A549 (cell line): ENCODE results near the gene DEFB128. TPM values are rescaled to one million over a fixed set of nuclear protein-coding genes. Genes with fewer than 3 reads are reported as not detected.

Experiments
- ATAC-seq, 2 experiments: fragments of 200-7000 bp in 1 of 2; fragments of >200 bp in 1 of 2; cut with Nextera tagmentation in 1 of 2; cut with Tn5 transposase in 1 of 2; 3 replicates each; pipeline versions ENCODE4 v1.8.0 to v1.9.1; 2018 to 2020; ENCODE audit warnings: mild to moderate bottlenecking in 1 of 2, moderate library complexity in 1 of 2
- CTCF ChIA-PET: fragments of 300-600 bp; sonication (Branson Sonifier 250); formaldehyde crosslinking; extraction: SDS; loops from one replicate; lab custom pipeline; 2021; ENCODE audit warnings: antibody characterized with exemption, inconsistent platforms; lab: Yijun Ruan, JAX
- POLR2A ChIA-PET: fragments of 350-600 bp; formaldehyde crosslinking; extraction: SDS; loops from one replicate; lab custom pipeline; 2021; ENCODE audit warnings: antibody characterized with exemption, inconsistent platforms; lab: Yijun Ruan, JAX
- DNase-seq, 2 experiments: peaks; one replicate each; pipeline versions ENCODE4 v3.0.0 to v3.0.0-alpha.2; 2011 to 2016; ENCODE audit warnings: low read depth in 1 of 2, low spot score in 1 of 2
- FAIRE-seq: peaks from 2 replicates; lab custom pipeline; 2011; peaks lifted over from hg19 to GRCh38; lab: Jason Lieb, UNC
- H3K27ac ChIP-seq, 2 experiments: fragments of >200 bp; sonication (Bioruptor Twin); formaldehyde crosslinking; 3 replicates each; pipeline ENCODE4 v1.5.1; 2016 to 2017
- H3K4me1 ChIP-seq: fragments of >200 bp; sonication (Bioruptor Twin); formaldehyde crosslinking; 3 replicates; pipeline ENCODE4 v1.6.1; 2016
- H3K4me2 ChIP-seq: fragments of >200 bp; sonication (Bioruptor Twin); formaldehyde crosslinking; 3 replicates; pipeline ENCODE4 v1.6.1; 2016
- H3K4me3 ChIP-seq: fragments of >200 bp; sonication (Bioruptor Twin); formaldehyde crosslinking; 3 replicates; pipeline ENCODE4 v1.5.1; 2016
- H3K9me3 ChIP-seq: fragments of >200 bp; sonication (Bioruptor Twin); formaldehyde crosslinking; 3 replicates; pipeline ENCODE4 v1.6.1; 2016
- BHLHE40 ChIP-seq: IDR thresholded peaks from 2 replicates; pipeline ENCODE4 v1.6.1; 2012; ENCODE audit warnings: low read depth, low read length, inconsistent platforms
- CBX8 ChIP-seq: fragments of 200-600 bp; sonication (generic); IDR thresholded peaks from 2 replicates; pipeline ENCODE4 v1.6.1; 2016
- E2F6 ChIP-seq: IDR thresholded peaks from 2 replicates; pipeline ENCODE4 v1.6.1; 2012; ENCODE audit warnings: low read depth, borderline replicate concordance
- EHF ChIP-seq: fragments of 250-450 bp; sonication (Bioruptor Pico); IDR thresholded peaks from 2 replicates; pipeline ENCODE4 v1.5.0; 2020; ENCODE audit warnings: mild to moderate bottlenecking
- EP300 ChIP-seq, 2 experiments: fragments of >200 bp; sonication (Bioruptor Twin); formaldehyde crosslinking; IDR thresholded peaks; 2 replicates in 1 of 2; 3 replicates in 1 of 2; pipeline ENCODE4 v1.6.1; 2016 to 2017
- GATA3 ChIP-seq: IDR thresholded peaks from 2 replicates; pipeline ENCODE4 v1.6.1; 2012; ENCODE audit warnings: borderline replicate concordance
- HDAC2 ChIP-seq: fragments of 200-600 bp; sonication (generic); IDR thresholded peaks from 2 replicates; pipeline ENCODE4 v1.6.1; 2016
- HEYL ChIP-seq: fragments of 250-450 bp; sonication (Bioruptor Pico); IDR thresholded peaks from 2 replicates; pipeline ENCODE4 v1.8.0; 2021; ENCODE audit warnings: mild to moderate bottlenecking, moderate library complexity
- HOXA7 ChIP-seq: fragments of 250-450 bp; sonication (Bioruptor Pico); IDR thresholded peaks from 2 replicates; pipeline ENCODE4 v1.5.0; 2020; ENCODE audit warnings: mild to moderate bottlenecking, moderate library complexity
- HOXB13 ChIP-seq: fragments of 250-450 bp; sonication (Bioruptor Pico); IDR thresholded peaks from 2 replicates; pipeline ENCODE4 v1.5.0; 2020; ENCODE audit warnings: low read depth, mild to moderate bottlenecking, moderate library complexity
- JUN ChIP-seq, 2 experiments: fragments of >200 bp; sonication (Bioruptor Twin); formaldehyde crosslinking; IDR thresholded peaks; 2 replicates in 1 of 2; 3 replicates in 1 of 2; pipeline ENCODE4 v1.6.1; 2016 to 2017
- KDM5A ChIP-seq: fragments of 200-600 bp; sonication (generic); IDR thresholded peaks from 2 replicates; pipeline ENCODE4 v1.6.1; 2016; ENCODE audit warnings: antibody characterized with exemption, mild to moderate bottlenecking
- MAFK ChIP-seq: fragments of 450-650 bp; IDR thresholded peaks from 2 replicates; pipeline ENCODE4 v1.6.1; 2014; ENCODE audit not compliant: partially characterized antibody
- MAX ChIP-seq: IDR thresholded peaks from 2 replicates; pipeline ENCODE4 v1.6.1; 2012
- MAZ ChIP-seq: fragments of 150-350 bp; IDR thresholded peaks from 2 replicates; pipeline ENCODE4 v1.6.1; 2014; ENCODE audit warnings: antibody characterized with exemption, low read depth, low read length, borderline replicate concordance
- MYC ChIP-seq: IDR thresholded peaks from 2 replicates; pipeline ENCODE4 v1.6.1; 2012; ENCODE audit warnings: mild to moderate bottlenecking, inconsistent platforms, low read length, improper control_type of control experiment, borderline replicate concordance
- PHF8 ChIP-seq: fragments of 200-600 bp; sonication (generic); IDR thresholded peaks from 2 replicates; pipeline ENCODE4 v1.6.1; 2016; ENCODE audit warnings: low read depth, mild to moderate bottlenecking, antibody characterized with exemption, moderate library complexity, borderline replicate concordance
- POLR2AphosphoS2 ChIP-seq: conservative IDR thresholded peaks from 2 replicates; pipeline ENCODE4 v1.6.1; 2012; ENCODE audit warnings: low read length, improper control_type of control experiment, inconsistent platforms
- RCOR1 ChIP-seq: fragments of 150-350 bp; IDR thresholded peaks from 2 replicates; pipeline ENCODE4 v1.6.1; 2014; ENCODE audit warnings: antibody characterized with exemption, low read length, low read depth
- RFX5 ChIP-seq: fragments of 450-650 bp; IDR thresholded peaks from 2 replicates; pipeline ENCODE4 v1.7.1; 2014; ENCODE audit warnings: antibody characterized with exemption, mild to moderate bottlenecking, moderate library complexity
- RNF2 ChIP-seq: fragments of 200-600 bp; sonication (generic); IDR thresholded peaks from 2 replicates; pipeline ENCODE4 v1.6.1; 2016; ENCODE audit warnings: low read depth, mild to moderate bottlenecking, antibody characterized with exemption, moderate library complexity, borderline replicate concordance
- SMC3 ChIP-seq: fragments of >200 bp; sonication (Bioruptor Twin); formaldehyde crosslinking; IDR thresholded peaks from 3 replicates; pipeline ENCODE4 v1.6.1; 2018; ENCODE audit warnings: inconsistent platforms
- ZC3H11A ChIP-seq: fragments of 450-650 bp; IDR thresholded peaks from 2 replicates; pipeline ENCODE4 v1.6.1; 2014; ENCODE audit warnings: antibody characterized with exemption, mild to moderate bottlenecking
- ZNF302 ChIP-seq: fragments of 250-450 bp; sonication (Bioruptor Pico); IDR thresholded peaks from 2 replicates; pipeline ENCODE4 v1.9.0; 2021; ENCODE audit warnings: inconsistent platforms, mild to moderate bottlenecking, moderate library complexity
- WGBS: methylation state at CpG from one replicate; pipeline ENCODE4 v1.1.6; 2017; ENCODE audit errors: missing lambda C conversion rate; 5-methylcytosine and 5-hydroxymethylcytosine counted together
- polyA plus RNA-seq, 4 experiments: library from polyadenylated mRNA; depleted of rRNA in 3 of 4; stranded (reverse); fragments of >200 nt; fragmentation: RNase III in 1 of 4; extraction: RNeasy Plus Mini Kit Qiagen cat#74134 plus additional on column Dnase treatment in 1 of 4; gene quantifications; 2 replicates in 3 of 4; 3 replicates in 1 of 4; pipeline ENCODE4 v1.2.3, GENCODE V29; 2011 to 2017
- TF ChIP-seq, protein P1 (sequence below): fragments of >200 bp; sonication (Bioruptor Twin); formaldehyde crosslinking; IDR thresholded peaks from 3 replicates; pipeline ENCODE4 v1.5.1; 2016
- TF ChIP-seq, protein P2 (sequence below): fragments of 250-450 bp; sonication (Bioruptor Pico); IDR thresholded peaks from 2 replicates; pipeline ENCODE4 v1.5.0; 2021; ENCODE audit warnings: mild to moderate bottlenecking, moderate library complexity, borderline replicate concordance

Gene DEFB128
- polyA plus RNA-seq, 2 of the 4 experiments (the other 2 are of a cell fraction), result not detected

- WGBS, result 42% methylated on average over 5 of the region's 5 CpGs
- no peak within 1 kb of the TSS for H3K4me2 ChIP-seq
- no peak for FAIRE-seq
- H3K9me3 ChIP-seq, result no peaks in the 10 kb centered on the region
- CTCF ChIA-PET, result interaction anchor here (0.7 to 1.2 kb wide), 2 partner anchors 12 to 1055 kb away, joined by 3 to 4 read pairs; no protein-coding TSS in a partner anchor
- no peak for ATAC-seq
- TF ChIP-seq JUN (IDR thresholded peaks at IDR 0.05) (no peak), ZNF302 (CRISPR knock-in tag) (no peak), E2F6 (no peak), HDAC2 (no peak), EHF (CRISPR knock-in tag) (no peak), PHF8 (no peak), MAZ (no peak)
- TF ChIP-seq, protein P1, sequence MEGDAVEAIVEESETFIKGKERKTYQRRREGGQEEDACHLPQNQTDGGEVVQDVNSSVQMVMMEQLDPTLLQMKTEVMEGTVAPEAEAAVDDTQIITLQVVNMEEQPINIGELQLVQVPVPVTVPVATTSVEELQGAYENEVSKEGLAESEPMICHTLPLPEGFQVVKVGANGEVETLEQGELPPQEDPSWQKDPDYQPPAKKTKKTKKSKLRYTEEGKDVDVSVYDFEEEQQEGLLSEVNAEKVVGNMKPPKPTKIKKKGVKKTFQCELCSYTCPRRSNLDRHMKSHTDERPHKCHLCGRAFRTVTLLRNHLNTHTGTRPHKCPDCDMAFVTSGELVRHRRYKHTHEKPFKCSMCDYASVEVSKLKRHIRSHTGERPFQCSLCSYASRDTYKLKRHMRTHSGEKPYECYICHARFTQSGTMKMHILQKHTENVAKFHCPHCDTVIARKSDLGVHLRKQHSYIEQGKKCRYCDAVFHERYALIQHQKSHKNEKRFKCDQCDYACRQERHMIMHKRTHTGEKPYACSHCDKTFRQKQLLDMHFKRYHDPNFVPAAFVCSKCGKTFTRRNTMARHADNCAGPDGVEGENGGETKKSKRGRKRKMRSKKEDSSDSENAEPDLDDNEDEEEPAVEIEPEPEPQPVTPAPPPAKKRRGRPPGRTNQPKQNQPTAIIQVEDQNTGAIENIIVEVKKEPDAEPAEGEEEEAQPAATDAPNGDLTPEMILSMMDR, result no peak
- TF ChIP-seq, all 56 proteins: peak for 0
- H3K27ac ChIP-seq, result no peak within 1 kb of the TSS
- no peaks in the 10 kb centered on the region for H3K4me1 ChIP-seq
- POLR2A ChIA-PET, result no interaction called here
- H3K4me3 ChIP-seq, result no peak within 1 kb of the TSS
- no peak for DNase-seq
Measured at GRCh38 chr20:157154-157553, 32.4 kb downstream of the DEFB128 start, which contains the start of gene DEFB127. Gene DEFB127 (plus strand): TSS chr20:157454. CDS start chr20:157545, 91 bp downstream.

DNA sequence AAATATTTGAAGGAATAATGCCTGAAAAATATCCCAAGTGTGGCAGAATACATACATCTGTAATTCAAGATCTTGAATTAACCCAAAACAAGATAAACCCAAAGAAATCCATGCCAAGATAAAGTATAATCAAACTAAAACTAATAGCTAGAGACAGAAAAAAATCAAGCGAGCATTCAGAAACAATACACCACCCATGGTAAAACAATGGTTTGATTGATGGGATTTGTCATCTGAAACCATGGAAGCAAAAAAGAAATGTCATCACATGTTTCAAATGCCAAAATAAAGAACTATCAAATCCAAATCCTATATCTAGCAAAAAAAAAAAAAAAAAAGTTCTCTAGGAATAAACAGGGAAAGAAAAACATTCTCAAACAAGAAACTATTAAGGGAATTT lies 37.4 kb downstream of the DEFB128 start:
- POLR2A ChIA-PET, result no interaction called here
- no peaks in the 10 kb centered on the region for H3K9me3 ChIP-seq

GRCh38 chr20:145877-146276 lies 43.6 kb downstream of the DEFB128 start:
- Histone ChIP-seq H3K4me3 (no peak overlapping the region), H3K9me3 (no peaks in the 10 kb centered on the region), H3K4me2 (no peak overlapping the region), H3K27ac (no peak overlapping the region), H3K4me1 (no peaks in the 10 kb centered on the region)
- DNase-seq, result no peak
- TF ChIP-seq MAFK (no peak), HOXA7 (no peak), CBX8 (no peak), E2F6 (no peak), RNF2 (no peak), ZNF302 (CRISPR knock-in tag) (no peak), RCOR1 (no peak), EHF (CRISPR knock-in tag) (no peak), ZC3H11A (no peak), MAX (no peak), POLR2AphosphoS2 (no peak), MYC (no peak), BHLHE40 (no peak), HOXB13 (CRISPR knock-in tag) (no peak), SMC3 (no peak), MAZ (no peak)
- WGBS, result 11% methylated on average over 2 of the region's 2 CpGs
- ATAC-seq, result no peak
- FAIRE-seq, result peak; percentile 51
- ChIA-PET POLR2A (no interaction called here), CTCF (no interaction called here)

More for the DNA sequence above, 37.4 kb downstream of the DEFB128 start:
- H3K27ac ChIP-seq, result no peak overlapping the region
- FAIRE-seq, result peak; percentile 36
- no peak overlapping the region for H3K4me3 ChIP-seq
- H3K4me2 ChIP-seq, result no peak overlapping the region
- no peak for DNase-seq
- no peaks in the 10 kb centered on the region for H3K4me1 ChIP-seq
- CTCF ChIA-PET, result no interaction called here
- 90% methylated on average over 1 of the region's 1 CpG for WGBS
- no peak for ATAC-seq
- TF ChIP-seq SMC3 (no peak), GATA3 (no peak), EP300 (IDR thresholded peaks at IDR 0.05) (no peak), HEYL (no peak), KDM5A (no peak), RCOR1 (no peak), RFX5 (no peak), PHF8 (no peak), MAX (no peak), BHLHE40 (no peak), E2F6 (no peak)
- TF ChIP-seq, protein P2, sequence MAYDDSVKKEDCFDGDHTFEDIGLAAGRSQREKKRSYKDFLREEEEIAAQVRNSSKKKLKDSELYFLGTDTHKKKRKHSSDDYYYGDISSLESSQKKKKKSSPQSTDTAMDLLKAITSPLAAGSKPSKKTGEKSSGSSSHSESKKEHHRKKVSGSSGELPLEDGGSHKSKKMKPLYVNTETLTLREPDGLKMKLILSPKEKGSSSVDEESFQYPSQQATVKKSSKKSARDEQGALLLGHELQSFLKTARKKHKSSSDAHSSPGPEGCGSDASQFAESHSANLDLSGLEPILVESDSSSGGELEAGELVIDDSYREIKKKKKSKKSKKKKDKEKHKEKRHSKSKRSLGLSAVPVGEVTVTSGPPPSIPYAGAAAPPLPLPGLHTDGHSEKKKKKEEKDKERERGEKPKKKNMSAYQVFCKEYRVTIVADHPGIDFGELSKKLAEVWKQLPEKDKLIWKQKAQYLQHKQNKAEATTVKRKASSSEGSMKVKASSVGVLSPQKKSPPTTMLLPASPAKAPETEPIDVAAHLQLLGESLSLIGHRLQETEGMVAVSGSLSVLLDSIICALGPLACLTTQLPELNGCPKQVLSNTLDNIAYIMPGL (CRISPR knock-in tag), result no peak
